PC-9 (cell line): ENCODE results near the gene SFN. TPM values are rescaled to one million over a fixed set of nuclear protein-coding genes. Genes with fewer than 3 reads are reported as not detected.

ENCODE experiments used
- BruUV-seq: library from RNA; stranded (reverse); fragments of 400-500 nt; replicated peaks from 2 replicates; lab custom pipeline; 2021; lab: Mats Ljungman, UMichigan
- CTCF ChIA-PET: fragments of 300-600 bp; sonication (Branson Sonifier 250); formaldehyde crosslinking; loops from one replicate; lab custom pipeline; 2022; ENCODE audit warnings: antibody characterized with exemption; lab: Charles Lee
- POLR2A ChIA-PET: fragments of 300-600 bp; sonication (Branson Sonifier 250); formaldehyde crosslinking; loops from one replicate; lab custom pipeline; 2022; ENCODE audit warnings: antibody characterized with exemption; ENCODE audit not compliant: unreplicated experiment; lab: Charles Lee
- DNase-seq, 2 experiments: peaks; one replicate each; pipeline versions ENCODE4 v3.0.0 to v3.0.0-alpha.2; 2015 to 2022; ENCODE audit warnings: mixed read lengths in 1 of 2
- H2AFZ ChIP-seq: fragments of 200-600 bp; sonication (generic); 2 replicates; pipeline ENCODE4 v1.8.1; 2017; ENCODE audit warnings: antibody characterized with exemption
- H3F3A ChIP-seq: fragments of 200-600 bp; sonication (generic); 2 replicates; pipeline ENCODE4 v1.8.1; 2017; ENCODE audit warnings: antibody characterized with exemption, mild to moderate bottlenecking, low read depth; ENCODE audit not compliant: insufficient read depth
- H3K27ac ChIP-seq: fragments of 200-600 bp; sonication (generic); 2 replicates; pipeline ENCODE4 v1.6.1; 2016; ENCODE audit warnings: mixed run types
- H3K27me3 ChIP-seq: fragments of 200-600 bp; sonication (generic); 2 replicates; pipeline ENCODE4 v1.6.1; 2016; ENCODE audit warnings: low read depth, mixed run types; ENCODE audit not compliant: insufficient read depth
- H3K36me3 ChIP-seq: fragments of 200-600 bp; sonication (generic); 2 replicates; pipeline ENCODE4 v1.6.1; 2016; ENCODE audit warnings: low read depth, mixed run types
- H3K4me1 ChIP-seq: fragments of 200-600 bp; sonication (generic); replicated peaks from 2 replicates; pipeline ENCODE4 v1.6.1; 2016; ENCODE audit warnings: mixed run types; ENCODE audit not compliant: insufficient read depth
- H3K4me2 ChIP-seq: fragments of 200-600 bp; sonication (generic); 2 replicates; pipeline ENCODE4 v1.6.1; 2017; ENCODE audit warnings: mixed run types
- H3K4me3 ChIP-seq: fragments of 200-600 bp; sonication (generic); 2 replicates; pipeline ENCODE4 v1.6.1; 2016; ENCODE audit warnings: mixed run types
- H3K79me2 ChIP-seq: fragments of 200-600 bp; sonication (generic); 2 replicates; pipeline ENCODE4 v1.6.1; 2017; ENCODE audit warnings: low read depth, mixed run types
- H3K9me2 ChIP-seq: fragments of 200-600 bp; sonication (generic); 2 replicates; pipeline ENCODE4 v1.8.1; 2017; ENCODE audit warnings: mild to moderate bottlenecking; ENCODE audit not compliant: insufficient read depth
- H3K9me3 ChIP-seq: fragments of 200-600 bp; sonication (generic); 2 replicates; pipeline ENCODE4 v1.8.1; 2016; ENCODE audit warnings: low read depth; ENCODE audit not compliant: insufficient read depth
- H4K20me1 ChIP-seq: fragments of 200-600 bp; sonication (generic); 2 replicates; pipeline ENCODE4 v1.8.1; 2017; ENCODE audit not compliant: insufficient read depth
- EZH2 ChIP-seq: fragments of 200-600 bp; sonication (generic); IDR thresholded peaks from 2 replicates; pipeline ENCODE4 v1.8.0; 2017; ENCODE audit warnings: antibody characterized with exemption, low read depth
- intact Hi-C: fragments of 100-400 bp; cut with micrococcal nuclease; formaldehyde crosslinking; loops from one replicate; pipeline ENCODE4 v1.10.0; 2022; ENCODE audit not compliant: unreplicated experiment
- total RNA-seq: library from RNA; stranded (reverse); gene quantifications from 2 replicates; pipeline ENCODE4 v1.2.3, GENCODE V29; 2021
- TF ChIP-seq, protein P1 (sequence below): fragments of 200-600 bp; sonication (generic); conservative IDR thresholded peaks from 2 replicates; pipeline ENCODE4 v1.6.1; 2017; ENCODE audit warnings: mixed run types, antibody characterized with exemption, mild to moderate bottlenecking, moderate library complexity

SFN gene
- total RNA-seq, 1 experiment from 2014 or later: 326 TPM

DNA sequence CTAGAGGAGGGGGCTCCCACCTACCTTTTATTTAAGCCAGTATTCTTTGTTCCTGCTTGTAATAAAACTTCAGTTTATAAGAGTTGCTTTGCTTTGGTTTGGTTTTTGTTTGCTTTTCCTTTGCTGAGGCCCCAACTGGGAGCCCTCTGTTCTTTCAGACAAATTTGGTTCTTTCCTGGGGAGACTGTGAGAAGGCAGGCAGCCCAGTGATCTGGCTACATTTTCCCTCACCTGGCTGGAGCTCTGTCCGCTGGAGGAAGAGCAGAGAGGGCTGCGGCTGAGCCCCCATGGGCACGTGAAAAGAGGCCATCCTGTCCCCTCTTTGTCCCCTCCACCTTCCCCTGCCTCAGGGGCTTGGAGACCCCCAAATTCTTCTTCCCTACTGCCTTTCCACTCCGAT lies 7.3 kb upstream of the SFN start:
- H3K27ac ChIP-seq: no peak overlapping the region
- CTCF ChIA-PET: no interaction called here
- BruUV-seq: no TSS peak

DNA sequence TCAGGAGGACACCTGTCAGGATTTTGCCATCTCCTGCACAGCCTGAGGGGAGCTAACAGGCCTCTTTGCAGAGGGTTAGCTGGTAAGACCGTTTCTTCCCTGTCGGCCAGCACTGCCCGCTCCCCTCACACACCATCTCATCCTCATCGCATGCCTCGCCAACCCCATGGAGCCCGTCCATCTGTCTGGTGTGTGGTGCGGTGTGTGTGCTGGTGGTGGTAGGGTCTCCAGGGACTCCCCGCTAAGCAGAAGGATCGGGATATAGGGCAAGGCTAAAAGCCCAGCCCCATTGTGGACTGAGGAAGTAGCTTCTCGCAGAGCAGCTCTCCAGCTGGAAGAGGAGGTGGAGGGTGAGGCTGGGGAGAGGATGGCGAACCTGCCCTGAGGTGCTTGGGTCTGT lies 6.8 kb upstream of the SFN start:
- ChIA-PET POLR2A (interaction anchor here (0.8 kb wide), 1 partner anchor 130 kb away, joined by 6 read pairs; no protein-coding TSS in a partner anchor), CTCF (no interaction called here)
- Histone ChIP-seq H3K36me3 (no peaks in the 10 kb centered on the region), H2AFZ (no peak overlapping the region), H4K20me1 (no peaks in the 10 kb centered on the region), H3K27ac (no peak overlapping the region), H3K9me3 (no peaks in the 10 kb centered on the region), H3K79me2 (no peaks in the 10 kb centered on the region), H3K4me1 (peaks cover 73% of the 10 kb centered on the region), H3K4me3 (no peak overlapping the region), H3F3A (peaks cover 46% of the 10 kb centered on the region), H3K9me2 (no peaks in the 10 kb centered on the region), H3K4me2 (no peak overlapping the region), H3K27me3 (no peaks in the 10 kb centered on the region)
- no peak for TF ChIP-seq EZH2
- TF ChIP-seq, protein P1, sequence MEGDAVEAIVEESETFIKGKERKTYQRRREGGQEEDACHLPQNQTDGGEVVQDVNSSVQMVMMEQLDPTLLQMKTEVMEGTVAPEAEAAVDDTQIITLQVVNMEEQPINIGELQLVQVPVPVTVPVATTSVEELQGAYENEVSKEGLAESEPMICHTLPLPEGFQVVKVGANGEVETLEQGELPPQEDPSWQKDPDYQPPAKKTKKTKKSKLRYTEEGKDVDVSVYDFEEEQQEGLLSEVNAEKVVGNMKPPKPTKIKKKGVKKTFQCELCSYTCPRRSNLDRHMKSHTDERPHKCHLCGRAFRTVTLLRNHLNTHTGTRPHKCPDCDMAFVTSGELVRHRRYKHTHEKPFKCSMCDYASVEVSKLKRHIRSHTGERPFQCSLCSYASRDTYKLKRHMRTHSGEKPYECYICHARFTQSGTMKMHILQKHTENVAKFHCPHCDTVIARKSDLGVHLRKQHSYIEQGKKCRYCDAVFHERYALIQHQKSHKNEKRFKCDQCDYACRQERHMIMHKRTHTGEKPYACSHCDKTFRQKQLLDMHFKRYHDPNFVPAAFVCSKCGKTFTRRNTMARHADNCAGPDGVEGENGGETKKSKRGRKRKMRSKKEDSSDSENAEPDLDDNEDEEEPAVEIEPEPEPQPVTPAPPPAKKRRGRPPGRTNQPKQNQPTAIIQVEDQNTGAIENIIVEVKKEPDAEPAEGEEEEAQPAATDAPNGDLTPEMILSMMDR: no peak
- no peak for DNase-seq
- intact Hi-C loops: no loop called here
- no TSS peak for BruUV-seq

More for the DNA sequence above, 7.3 kb upstream of the SFN start:
- Histone ChIP-seq H3K27me3 (no peaks in the 10 kb centered on the region), H3K9me2 (no peaks in the 10 kb centered on the region), H3F3A (peaks cover 40% of the 10 kb centered on the region), H4K20me1 (no peaks in the 10 kb centered on the region), H3K36me3 (no peaks in the 10 kb centered on the region), H3K4me3 (no peak overlapping the region), H3K4me1 (peaks cover 67% of the 10 kb centered on the region), H3K79me2 (no peaks in the 10 kb centered on the region), H3K4me2 (no peak overlapping the region), H2AFZ (no peak overlapping the region), H3K9me3 (no peaks in the 10 kb centered on the region)
- intact Hi-C loops: no loop called here
- POLR2A ChIA-PET: interaction anchor here (0.8 kb wide), 1 partner anchor 131 kb away, joined by 6 read pairs; no protein-coding TSS in a partner anchor
- no peak for DNase-seq
- TF ChIP-seq EZH2: no peak
- TF ChIP-seq, protein P1: no peak

DNA sequence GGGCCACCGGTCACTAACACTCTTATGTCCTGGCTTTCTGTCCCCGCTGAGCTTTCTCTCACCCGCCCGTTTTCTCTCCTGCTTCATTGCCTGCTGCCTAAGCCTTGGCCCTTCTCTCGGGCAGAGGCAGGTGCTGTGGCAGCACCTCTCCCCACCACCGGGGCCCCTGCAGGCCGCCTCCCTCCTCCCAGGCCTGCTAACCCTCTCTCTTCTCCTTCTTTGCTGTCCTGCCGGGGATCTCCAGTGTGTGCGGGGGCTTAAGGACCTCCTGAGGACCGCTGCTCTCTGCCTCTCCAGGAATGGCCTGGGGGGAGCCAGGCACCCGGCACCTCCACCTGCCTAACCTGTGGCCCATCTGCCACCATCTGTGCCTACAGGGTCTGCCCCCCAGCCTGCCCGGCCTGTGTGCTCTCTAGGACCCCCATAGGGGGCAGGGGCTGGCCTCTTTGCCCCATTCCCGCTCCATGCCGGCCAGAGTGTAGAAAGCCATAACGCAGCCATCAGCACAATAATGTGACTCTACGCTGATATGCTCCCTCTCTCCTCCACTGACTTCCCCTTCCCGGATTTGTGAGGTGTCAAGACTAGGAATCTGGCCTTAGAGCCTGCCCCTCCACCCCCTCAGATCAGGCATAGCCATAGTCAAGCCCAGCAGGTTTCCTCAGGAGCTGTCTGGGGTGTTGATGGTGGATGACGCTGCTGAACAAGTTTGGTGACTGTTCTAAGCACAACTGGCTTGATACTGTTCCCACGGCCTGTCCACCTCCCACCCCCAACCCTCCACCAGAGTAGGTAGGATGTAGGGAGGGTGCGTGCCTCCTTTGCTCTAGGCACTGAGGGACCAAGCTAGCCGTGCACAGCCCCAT lies 6.1 kb upstream of the SFN start:
- no peaks in the 10 kb centered on the region for H3K36me3 ChIP-seq
- no peaks in the 10 kb centered on the region for H3K27me3 ChIP-seq
- no TSS peak for BruUV-seq
- no peaks in the 10 kb centered on the region for H3K9me3 ChIP-seq
- TF ChIP-seq EZH2: no peak
- TF ChIP-seq, protein P1: no peak
- intact Hi-C loops: no loop called here
- H3K79me2 ChIP-seq: no peaks in the 10 kb centered on the region
- H3K4me3 ChIP-seq: no peak overlapping the region
- peaks cover 50% of the 10 kb centered on the region for H3F3A ChIP-seq
- no peak overlapping the region for H3K4me2 ChIP-seq
- ChIA-PET CTCF (interaction anchor here (0.6 kb wide), 1 partner anchor 45 kb away, joined by 3 read pairs; no protein-coding TSS in a partner anchor), POLR2A (interaction anchor here (0.5 to 0.6 kb wide), 2 partner anchors 7 to 68 kb away, joined by 3 read pairs; no protein-coding TSS in a partner anchor)
- DNase-seq: peak; percentile 76 to 77
- H3K27ac ChIP-seq: peak overlapping the region; percentile 73
- no peaks in the 10 kb centered on the region for H3K9me2 ChIP-seq
- H2AFZ ChIP-seq: no peak overlapping the region
- H3K4me1 ChIP-seq: peaks cover 79% of the 10 kb centered on the region
- H4K20me1 ChIP-seq: no peaks in the 10 kb centered on the region
